ENCODE data around the gene NRXN2.

Gene NRXN2

GRCh38 chr11:64600281-64600992 lies 122.6 kb downstream of the NRXN2 start:
- H3K9me3 ChIP-seq (ENCODE audit: control insufficient read depth, insufficient read depth, low read depth, low read length) = no peaks in the 10 kb centered on the region
- ChIA-PET POLR2A (no interaction called here), CTCF (no interaction called here)
- H3K4me1 ChIP-seq (ENCODE audit: control insufficient read depth, insufficient read depth, low read length) = no peaks in the 10 kb centered on the region
- TF ChIP-seq ZNF132 (tag by site-specific recombination; IDR thresholded peaks at IDR 0.05; ENCODE audit: borderline replicate concordance) = no peak
- TF ChIP-seq ZNF362 (tag by site-specific recombination; IDR thresholded peaks at IDR 0.05) = no peak
- TF ChIP-seq ZNF521 (tag by site-specific recombination; IDR thresholded peaks at IDR 0.05) = no peak
- H3K27ac ChIP-seq (ENCODE audit: extremely low read depth, low read depth, low read length) = no peak overlapping the region
- no peak overlapping the region for H3K4me3 ChIP-seq (ENCODE audit: low read depth, low read length)
- no peaks in the 10 kb centered on the region for H3K36me3 ChIP-seq (ENCODE audit: control insufficient read depth in 2 of 2, insufficient read depth in 1 of 2, low read length in 2 of 2)

- Histone ChIP-seq H3K9me3 (ENCODE audit: control insufficient read depth, insufficient read depth, low read depth, low read length) (no peaks in the 10 kb centered on the region), H3K27ac (ENCODE audit: extremely low read depth, low read depth, low read length) (no peak overlapping the region), H3K36me3 (ENCODE audit: control insufficient read depth in 2 of 2, insufficient read depth in 1 of 2, low read length in 2 of 2) (no peaks in the 10 kb centered on the region), H3K4me1 (ENCODE audit: control insufficient read depth, insufficient read depth, low read length) (no peaks in the 10 kb centered on the region), H3K4me3 (ENCODE audit: low read depth, low read length) (no peak overlapping the region)
- CTCF ChIA-PET = no interaction called here
- POLR2A ChIA-PET = no interaction called here
- TF ChIP-seq ZNF580 (tag by site-specific recombination; IDR thresholded peaks at IDR 0.05) = no peak
- no peak for TF ChIP-seq ZNF146 (tag by site-specific recombination; IDR thresholded peaks at IDR 0.05)
- TF ChIP-seq AEBP2 (tag by site-specific recombination; IDR thresholded peaks at IDR 0.05; ENCODE audit: borderline replicate concordance) = no peak
- TF ChIP-seq ZFP37 (tag by site-specific recombination; IDR thresholded peaks at IDR 0.05) = no peak
- no peak for TF ChIP-seq ZNF544 (tag by site-specific recombination; IDR thresholded peaks at IDR 0.05)
- TF ChIP-seq ZNF302 (tag by site-specific recombination; IDR thresholded peaks at IDR 0.05; ENCODE audit: low read depth) = no peak
- no peak for TF ChIP-seq ZNF266 (tag by site-specific recombination; IDR thresholded peaks at IDR 0.05; ENCODE audit: low read depth)
- TF ChIP-seq ZBTB1 (tag by site-specific recombination; IDR thresholded peaks at IDR 0.05) = no peak
- no peak for TF ChIP-seq KLF16 (tag by site-specific recombination; IDR thresholded peaks at IDR 0.05)
- TF ChIP-seq PRDM4 (tag by site-specific recombination; IDR thresholded peaks at IDR 0.05) = no peak
- TF ChIP-seq CTCF (tag by site-specific recombination; IDR thresholded peaks at IDR 0.05) = no peak
- no peak for TF ChIP-seq ZNF513 (tag by site-specific recombination; IDR thresholded peaks at IDR 0.05)
- TF ChIP-seq PRDM10 (tag by site-specific recombination; IDR thresholded peaks at IDR 0.05) = no peak
- no peak for TF ChIP-seq ZNF707 (tag by site-specific recombination; IDR thresholded peaks at IDR 0.05)
- TF ChIP-seq ZNF211 (tag by site-specific recombination; IDR thresholded peaks at IDR 0.05; ENCODE audit: low read depth) = no peak
Measured at GRCh38 chr11:64599698-64600211, 123.2 kb downstream of the NRXN2 start.
